MM.1S (cell line): ENCODE measurements around the gene PLD3.

Experiments used
- EZH2phosphoT487 ChIP-seq: fragments of 300-600 bp; sonication (generic); IDR thresholded peaks from 2 replicates; pipeline ENCODE4 v1.6.1; 2018; ENCODE audit warnings: antibody characterized with exemption, low read length
- TF ChIP-seq, protein P1 (sequence below): fragments of 300-600 bp; sonication (generic); IDR thresholded peaks from 2 replicates; pipeline ENCODE4 v1.5.1; 2016; ENCODE audit warnings: antibody characterized with exemption, low read length, mixed read lengths

DNA sequence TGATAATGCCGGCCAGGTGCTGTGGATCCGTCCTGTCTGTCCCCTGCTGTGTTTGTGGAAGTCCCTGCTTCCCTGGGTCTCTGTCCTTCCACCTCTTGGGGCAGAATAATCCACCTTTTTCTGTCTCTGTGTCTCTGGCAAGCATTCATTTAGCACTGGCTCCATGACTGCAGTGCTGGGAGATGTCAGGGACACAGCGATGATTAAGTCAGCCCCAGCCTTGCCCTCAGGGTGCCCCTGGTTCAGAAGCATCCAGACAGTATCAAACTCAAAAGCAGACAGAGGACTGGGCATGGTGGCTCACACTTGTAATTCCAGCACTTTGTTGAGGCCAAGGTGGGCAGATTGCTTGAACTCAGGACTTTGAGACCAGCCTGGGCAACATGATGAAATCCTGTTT is 40.0 kb downstream of the PLD3 start:
- TF ChIP-seq, protein P1, sequence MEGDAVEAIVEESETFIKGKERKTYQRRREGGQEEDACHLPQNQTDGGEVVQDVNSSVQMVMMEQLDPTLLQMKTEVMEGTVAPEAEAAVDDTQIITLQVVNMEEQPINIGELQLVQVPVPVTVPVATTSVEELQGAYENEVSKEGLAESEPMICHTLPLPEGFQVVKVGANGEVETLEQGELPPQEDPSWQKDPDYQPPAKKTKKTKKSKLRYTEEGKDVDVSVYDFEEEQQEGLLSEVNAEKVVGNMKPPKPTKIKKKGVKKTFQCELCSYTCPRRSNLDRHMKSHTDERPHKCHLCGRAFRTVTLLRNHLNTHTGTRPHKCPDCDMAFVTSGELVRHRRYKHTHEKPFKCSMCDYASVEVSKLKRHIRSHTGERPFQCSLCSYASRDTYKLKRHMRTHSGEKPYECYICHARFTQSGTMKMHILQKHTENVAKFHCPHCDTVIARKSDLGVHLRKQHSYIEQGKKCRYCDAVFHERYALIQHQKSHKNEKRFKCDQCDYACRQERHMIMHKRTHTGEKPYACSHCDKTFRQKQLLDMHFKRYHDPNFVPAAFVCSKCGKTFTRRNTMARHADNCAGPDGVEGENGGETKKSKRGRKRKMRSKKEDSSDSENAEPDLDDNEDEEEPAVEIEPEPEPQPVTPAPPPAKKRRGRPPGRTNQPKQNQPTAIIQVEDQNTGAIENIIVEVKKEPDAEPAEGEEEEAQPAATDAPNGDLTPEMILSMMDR: no peak
- no peak for TF ChIP-seq EZH2phosphoT487
